MM.1S (cell line): Measurements from ENCODE around the gene MTFR1L.

Source experiments
- DNase-seq: peaks from one replicate; pipeline ENCODE4 v3.0.0-alpha.2; 2015
- H2AFZ ChIP-seq: fragments of 300-600 bp; sonication (generic); 2 replicates; pipeline ENCODE4 v1.6.0; 2016; ENCODE audit warnings: antibody characterized with exemption, low read length
- H3F3A ChIP-seq: fragments of 300-600 bp; sonication (generic); 2 replicates; pipeline ENCODE4 v1.6.1; 2016; ENCODE audit warnings: mild to moderate bottlenecking, antibody characterized with exemption, low read length, moderate library complexity, mixed read lengths; ENCODE audit not compliant: insufficient read depth
- H3K27ac ChIP-seq: fragments of 300-600 bp; sonication (generic); 2 replicates; pipeline ENCODE4 v1.5.1; 2016; ENCODE audit warnings: mild to moderate bottlenecking, low read length
- H3K27me3 ChIP-seq: fragments of 300-600 bp; sonication (generic); replicated peaks from 2 replicates; pipeline ENCODE4 v1.6.0; 2016; ENCODE audit warnings: low read length; ENCODE audit not compliant: insufficient read depth
- H3K36me3 ChIP-seq: fragments of 300-600 bp; sonication (generic); replicated peaks from 2 replicates; pipeline ENCODE4 v1.6.1; 2016; ENCODE audit warnings: mild to moderate bottlenecking, low read length, mixed read lengths; ENCODE audit not compliant: insufficient read depth
- H3K4me1 ChIP-seq: fragments of 300-600 bp; sonication (generic); 2 replicates; pipeline ENCODE4 v1.6.1; 2016; ENCODE audit warnings: low read length, mixed read lengths
- H3K4me2 ChIP-seq: fragments of 300-600 bp; sonication (generic); 2 replicates; pipeline ENCODE4 v1.6.0; 2016; ENCODE audit warnings: low read depth, low read length
- H3K4me3 ChIP-seq: fragments of 300-600 bp; sonication (generic); 2 replicates; pipeline ENCODE4 v1.5.1; 2016; ENCODE audit warnings: low read length, mixed read lengths
- H3K79me2 ChIP-seq: fragments of 300-600 bp; sonication (generic); 2 replicates; pipeline ENCODE4 v1.6.1; 2016; ENCODE audit warnings: mixed run types, low read length, mixed read lengths
- H3K9ac ChIP-seq: fragments of 300-600 bp; sonication (generic); 2 replicates; pipeline ENCODE4 v1.6.1; 2016; ENCODE audit warnings: low read length, mixed read lengths
- H3K9me2 ChIP-seq: fragments of 300-600 bp; sonication (generic); replicated peaks from 2 replicates; pipeline ENCODE4 v1.6.1; 2016; ENCODE audit warnings: mild to moderate bottlenecking, low read length, mixed read lengths; ENCODE audit not compliant: insufficient read depth
- H3K9me3 ChIP-seq: fragments of 300-600 bp; sonication (generic); replicated peaks from 2 replicates; pipeline ENCODE4 v1.6.1; 2016; ENCODE audit warnings: mild to moderate bottlenecking, low read length, mixed read lengths; ENCODE audit not compliant: insufficient read depth
- H4K20me1 ChIP-seq: fragments of 300-600 bp; sonication (generic); 2 replicates; pipeline ENCODE4 v1.6.1; 2016; ENCODE audit warnings: mild to moderate bottlenecking, low read length, moderate library complexity, mixed read lengths; ENCODE audit not compliant: insufficient read depth
- EZH2 ChIP-seq: fragments of 300-600 bp; sonication (generic); optimal IDR thresholded peaks from 2 replicates; pipeline ENCODE3; 2017; ENCODE audit warnings: low read depth, mild to moderate bottlenecking, antibody characterized with exemption, low read length, mixed read lengths
- EZH2phosphoT487 ChIP-seq: fragments of 300-600 bp; sonication (generic); IDR thresholded peaks from 2 replicates; pipeline ENCODE4 v1.6.1; 2018; ENCODE audit warnings: antibody characterized with exemption, low read length
- TF ChIP-seq, protein P1 (sequence below): fragments of 300-600 bp; sonication (generic); IDR thresholded peaks from 2 replicates; pipeline ENCODE4 v1.5.1; 2016; ENCODE audit warnings: antibody characterized with exemption, low read length, mixed read lengths

Gene MTFR1L

DNA sequence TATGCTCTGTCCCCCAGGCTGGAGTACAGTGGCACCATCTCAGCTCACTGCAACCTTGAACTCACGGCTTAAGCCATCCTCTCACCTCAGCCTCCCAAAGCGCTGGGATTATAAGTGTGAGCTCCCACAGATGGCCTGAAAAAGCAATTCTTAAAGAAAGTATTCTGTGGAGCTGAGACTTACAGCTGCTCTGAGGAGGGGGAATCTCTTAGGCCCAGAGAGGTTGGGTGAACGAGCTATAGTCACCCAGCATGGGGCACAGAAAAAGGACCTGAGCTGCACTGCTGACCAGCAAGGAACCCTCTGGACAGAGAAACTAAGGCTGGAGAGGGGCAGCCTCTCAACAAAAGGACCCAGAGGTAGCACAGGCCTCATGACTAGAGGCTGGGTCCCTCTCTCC, 54.5 kb downstream of the MTFR1L start:
- Histone ChIP-seq H3K9ac (no peak overlapping the region), H3K27ac (no peak overlapping the region)

DNA sequence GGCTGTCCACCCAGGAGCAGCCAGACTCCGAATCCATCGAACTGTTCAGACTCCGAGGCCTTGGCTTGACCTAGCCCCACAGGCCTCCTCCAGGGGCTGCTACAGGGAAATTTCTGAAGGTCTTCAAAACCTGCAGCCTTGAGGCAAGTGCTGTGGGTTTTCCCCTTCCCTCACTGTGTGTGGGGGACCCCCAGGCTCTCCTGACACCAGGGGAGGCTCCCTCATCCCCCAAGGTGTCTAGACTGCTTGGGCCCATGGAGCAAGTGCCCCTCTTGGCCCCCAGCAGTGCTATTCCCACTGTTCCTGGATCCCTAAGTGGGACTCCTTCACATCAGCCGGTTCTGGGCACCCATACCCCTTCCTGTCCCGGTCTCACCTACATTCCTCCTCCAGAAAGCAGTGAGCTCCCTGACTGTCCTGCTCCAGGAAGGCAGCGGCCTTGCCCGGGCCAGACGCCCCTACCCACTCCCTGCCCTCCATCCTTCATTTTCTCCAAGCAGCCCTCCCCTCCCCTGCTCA, 54.9 kb downstream of the MTFR1L start:
- H3K9me3 ChIP-seq, result no peaks in the 10 kb centered on the region
- peaks cover 6% of the 10 kb centered on the region; the same call in 1 of the 2 replicates for H3K4me1 ChIP-seq
- DNase-seq, result no peak
- no peaks in the 10 kb centered on the region for H3K79me2 ChIP-seq
- no peaks in the 10 kb centered on the region for H3F3A ChIP-seq
- H4K20me1 ChIP-seq, result no peaks in the 10 kb centered on the region
- no peak overlapping the region for H3K27ac ChIP-seq
- peak overlapping the region; percentile 60 for H3K4me3 ChIP-seq
- no peaks in the 10 kb centered on the region for H3K36me3 ChIP-seq
- no peaks in the 10 kb centered on the region for H3K9me2 ChIP-seq
- peak overlapping the region; percentile 29; the same call in 1 of the 2 replicates for H3K9ac ChIP-seq
- H2AFZ ChIP-seq, result peak overlapping the region; percentile 80
- TF ChIP-seq EZH2 (no peak), EZH2phosphoT487 (no peak)
- TF ChIP-seq, protein P1, sequence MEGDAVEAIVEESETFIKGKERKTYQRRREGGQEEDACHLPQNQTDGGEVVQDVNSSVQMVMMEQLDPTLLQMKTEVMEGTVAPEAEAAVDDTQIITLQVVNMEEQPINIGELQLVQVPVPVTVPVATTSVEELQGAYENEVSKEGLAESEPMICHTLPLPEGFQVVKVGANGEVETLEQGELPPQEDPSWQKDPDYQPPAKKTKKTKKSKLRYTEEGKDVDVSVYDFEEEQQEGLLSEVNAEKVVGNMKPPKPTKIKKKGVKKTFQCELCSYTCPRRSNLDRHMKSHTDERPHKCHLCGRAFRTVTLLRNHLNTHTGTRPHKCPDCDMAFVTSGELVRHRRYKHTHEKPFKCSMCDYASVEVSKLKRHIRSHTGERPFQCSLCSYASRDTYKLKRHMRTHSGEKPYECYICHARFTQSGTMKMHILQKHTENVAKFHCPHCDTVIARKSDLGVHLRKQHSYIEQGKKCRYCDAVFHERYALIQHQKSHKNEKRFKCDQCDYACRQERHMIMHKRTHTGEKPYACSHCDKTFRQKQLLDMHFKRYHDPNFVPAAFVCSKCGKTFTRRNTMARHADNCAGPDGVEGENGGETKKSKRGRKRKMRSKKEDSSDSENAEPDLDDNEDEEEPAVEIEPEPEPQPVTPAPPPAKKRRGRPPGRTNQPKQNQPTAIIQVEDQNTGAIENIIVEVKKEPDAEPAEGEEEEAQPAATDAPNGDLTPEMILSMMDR, result no peak
- peaks cover 9% of the 10 kb centered on the region; the same call in 1 of the 2 replicates for H3K27me3 ChIP-seq
- H3K4me2 ChIP-seq, result peak overlapping the region; percentile 86

More for the DNA sequence above, 54.5 kb downstream of the MTFR1L start:
- Histone ChIP-seq H3K27me3 (peaks cover 9% of the 10 kb centered on the region; the same call in 1 of the 2 replicates), H3K9me3 (no peaks in the 10 kb centered on the region), H3K4me3 (no peak overlapping the region), H3K79me2 (no peaks in the 10 kb centered on the region), H3K9me2 (no peaks in the 10 kb centered on the region), H4K20me1 (no peaks in the 10 kb centered on the region), H3K36me3 (no peaks in the 10 kb centered on the region), H3K4me1 (peaks cover 6% of the 10 kb centered on the region; the same call in 1 of the 2 replicates), H3F3A (no peaks in the 10 kb centered on the region), H3K4me2 (no peak overlapping the region), H2AFZ (no peak overlapping the region)
- DNase-seq, result no peak
- TF ChIP-seq EZH2 (no peak), EZH2phosphoT487 (no peak)
- TF ChIP-seq, protein P1, result no peak

DNA sequence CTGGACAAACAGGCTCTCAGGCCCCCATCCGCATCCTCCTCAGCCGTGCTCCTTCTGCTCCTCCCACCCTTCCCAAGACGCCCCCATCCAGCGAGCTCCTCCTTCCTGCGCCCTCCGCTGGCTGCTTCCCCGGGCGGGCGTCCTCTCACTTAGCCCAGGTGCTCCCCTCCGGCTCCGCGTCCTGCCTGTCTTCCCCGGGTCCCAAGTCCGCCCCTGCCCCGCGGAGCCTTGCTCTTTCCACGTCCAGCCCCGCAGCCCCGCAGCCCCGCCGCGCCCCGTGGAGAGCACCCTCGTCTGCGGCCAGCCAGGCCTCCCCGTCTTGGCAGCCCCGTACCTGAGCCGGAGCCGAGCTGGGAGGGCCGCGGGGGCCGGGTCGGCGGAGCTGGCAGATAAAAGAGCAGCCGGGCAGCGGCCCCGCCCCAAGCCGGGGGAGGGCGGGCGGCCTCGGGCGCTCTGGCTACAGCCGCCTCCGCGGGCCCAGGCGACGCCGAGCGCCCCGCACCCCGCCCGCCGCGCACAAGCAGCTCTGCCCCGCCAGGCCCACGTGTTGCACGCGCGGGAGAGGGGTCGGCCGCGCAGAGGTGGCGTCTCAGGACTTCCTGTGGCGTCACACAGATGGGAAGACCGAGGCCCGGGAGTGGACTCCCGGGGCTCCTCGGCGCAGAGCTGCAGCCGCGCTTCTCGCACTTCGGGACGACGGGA, 55.6 kb downstream of the MTFR1L start, which contains the start of gene PAQR7:
TSS of gene PAQR7 (minus strand) at position 555 of the 702 bp plus-strand sequence. CDS start 11,869 bp downstream, outside the sequence.
- no peaks in the 10 kb centered on the region for H3K79me2 ChIP-seq
- no peaks in the 10 kb centered on the region for H3K9me2 ChIP-seq
- peak within 1 kb of the TSS; percentile 80 for H2AFZ ChIP-seq
- no peak for TF ChIP-seq EZH2phosphoT487
- no peak for TF ChIP-seq EZH2
- TF ChIP-seq, protein P1, result no peak
- no peaks in the 10 kb centered on the region for H3K36me3 ChIP-seq
- peak within 1 kb of the TSS; percentile 60 for H3K4me3 ChIP-seq
- H3F3A ChIP-seq, result no peaks in the 10 kb centered on the region
- peaks cover 9% of the 10 kb centered on the region; the same call in 1 of the 2 replicates for H3K27me3 ChIP-seq
- no peaks in the 10 kb centered on the region for H3K9me3 ChIP-seq
- no peak within 1 kb of the TSS for H3K27ac ChIP-seq
- peak within 1 kb of the TSS; percentile 29; the same call in 1 of the 2 replicates for H3K9ac ChIP-seq
- H3K4me2 ChIP-seq, result peak within 1 kb of the TSS; percentile 86
- no peaks in the 10 kb centered on the region for H4K20me1 ChIP-seq
- peaks cover 6% of the 10 kb centered on the region; the same call in 1 of the 2 replicates for H3K4me1 ChIP-seq
- peak; percentile 46 for DNase-seq
